ENCODE results near the gene RIMBP3C.

DNA sequence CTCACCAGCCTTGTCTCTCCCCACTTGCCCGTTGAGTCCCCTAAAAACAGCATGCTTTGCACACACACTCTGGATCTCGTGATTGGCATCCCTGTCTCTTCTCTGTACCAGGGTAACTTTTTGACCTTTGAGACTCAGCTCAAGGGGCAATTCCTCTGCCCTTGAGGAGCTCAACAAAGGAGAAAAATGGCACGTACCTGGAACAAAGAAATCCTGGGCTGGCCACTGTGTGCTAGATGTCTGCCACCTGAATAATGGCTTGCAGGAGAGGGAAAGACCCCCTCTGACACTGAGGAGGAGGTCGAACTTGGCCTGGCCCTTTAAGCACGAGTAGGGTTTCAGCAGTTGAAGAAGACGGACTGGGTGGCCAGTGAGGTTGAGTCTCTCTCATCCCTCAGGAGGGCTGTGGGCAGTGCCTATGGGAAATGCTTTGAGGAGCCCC, 22.1 kb upstream of the RIMBP3C start:
- TF ChIP-seq CTCF (conservative IDR thresholded peaks at IDR 0.05) = no peak
- TF ChIP-seq EZH2 (IDR thresholded peaks at IDR 0.05; ENCODE audit: low read depth) = no peak

All from PC-9 (cell line).